ENCODE measurements around the gene FUBP1. TPM values are rescaled to one million over a fixed set of nuclear protein-coding genes. Genes with fewer than 3 reads are reported as not detected.

The FUBP1 gene
- total and polyA plus RNA-seq, 9 of the 15 experiments (the other 6 are each of a cell fraction or from before 2014, with no cell fraction given), result 104 to 294 (median 213) TPM

GRCh38 chr1:78003882-78004718, 25.2 kb upstream of the FUBP1 start (continued):
- TF ChIP-seq CUX1 (CRISPR knock-in tag; IDR thresholded peaks at IDR 0.05) (no peak), SRSF7 (optimal IDR thresholded peaks at IDR 0.05; ENCODE audit: low read depth, low read length) (no peak), NFYB (IDR thresholded peaks at IDR 0.05; ENCODE audit: extremely low read depth, insufficient read length) (no peak), EWSR1 (IDR thresholded peaks at IDR 0.05; ENCODE audit: borderline replicate concordance, low read depth, partially characterized antibody) (peak; percentile 99), ARNT (IDR thresholded peaks at IDR 0.05) (no peak; a peak in 1 of 4 replicates), ZNF3 (CRISPR knock-in tag; IDR thresholded peaks at IDR 0.05) (peak; percentile 99), EZH2 (IDR thresholded peaks at IDR 0.05; ENCODE audit: borderline replicate concordance, low read depth, low read length) (no peak), ZNF740 (CRISPR knock-in tag; IDR thresholded peaks at IDR 0.05) (no peak), ZNF740 (tag; IDR thresholded peaks at IDR 0.05) (no peak), CHD1 (IDR thresholded peaks at IDR 0.05; ENCODE audit: low read length) (no peak), ZBTB9 (CRISPR knock-in tag; IDR thresholded peaks at IDR 0.05) (peak; percentile 100)
- TF ChIP-seq, protein P1, sequence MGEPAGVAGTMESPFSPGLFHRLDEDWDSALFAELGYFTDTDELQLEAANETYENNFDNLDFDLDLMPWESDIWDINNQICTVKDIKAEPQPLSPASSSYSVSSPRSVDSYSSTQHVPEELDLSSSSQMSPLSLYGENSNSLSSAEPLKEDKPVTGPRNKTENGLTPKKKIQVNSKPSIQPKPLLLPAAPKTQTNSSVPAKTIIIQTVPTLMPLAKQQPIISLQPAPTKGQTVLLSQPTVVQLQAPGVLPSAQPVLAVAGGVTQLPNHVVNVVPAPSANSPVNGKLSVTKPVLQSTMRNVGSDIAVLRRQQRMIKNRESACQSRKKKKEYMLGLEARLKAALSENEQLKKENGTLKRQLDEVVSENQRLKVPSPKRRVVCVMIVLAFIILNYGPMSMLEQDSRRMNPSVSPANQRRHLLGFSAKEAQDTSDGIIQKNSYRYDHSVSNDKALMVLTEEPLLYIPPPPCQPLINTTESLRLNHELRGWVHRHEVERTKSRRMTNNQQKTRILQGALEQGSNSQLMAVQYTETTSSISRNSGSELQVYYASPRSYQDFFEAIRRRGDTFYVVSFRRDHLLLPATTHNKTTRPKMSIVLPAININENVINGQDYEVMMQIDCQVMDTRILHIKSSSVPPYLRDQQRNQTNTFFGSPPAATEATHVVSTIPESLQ (CRISPR knock-in tag; IDR thresholded peaks at IDR 0.05), result no peak
- TF ChIP-seq, protein P2, sequence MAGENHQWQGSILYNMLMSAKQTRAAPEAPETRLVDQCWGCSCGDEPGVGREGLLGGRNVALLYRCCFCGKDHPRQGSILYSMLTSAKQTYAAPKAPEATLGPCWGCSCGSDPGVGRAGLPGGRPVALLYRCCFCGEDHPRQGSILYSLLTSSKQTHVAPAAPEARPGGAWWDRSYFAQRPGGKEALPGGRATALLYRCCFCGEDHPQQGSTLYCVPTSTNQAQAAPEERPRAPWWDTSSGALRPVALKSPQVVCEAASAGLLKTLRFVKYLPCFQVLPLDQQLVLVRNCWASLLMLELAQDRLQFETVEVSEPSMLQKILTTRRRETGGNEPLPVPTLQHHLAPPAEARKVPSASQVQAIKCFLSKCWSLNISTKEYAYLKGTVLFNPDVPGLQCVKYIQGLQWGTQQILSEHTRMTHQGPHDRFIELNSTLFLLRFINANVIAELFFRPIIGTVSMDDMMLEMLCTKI (IDR thresholded peaks at IDR 0.05; ENCODE audit: partially characterized antibody), result no peak
